ENCODE measurements around the gene RPL18A.

RPL18A gene

GRCh38 chr19:17830567-17831418 lies 28.9 kb upstream of the RPL18A start:
- no peaks in the 10 kb centered on the region for H3K79me2 ChIP-seq (ENCODE audit: control insufficient read depth, insufficient read depth, low read length, unreplicated experiment)
- H3K36me3 ChIP-seq (ENCODE audit: insufficient read depth, low read length) = peaks cover 2% of the 10 kb centered on the region; the same call in 1 of the 2 replicates
- H2AFZ ChIP-seq (ENCODE audit: low read length, unreplicated experiment) = no peak overlapping the region
- no peaks in the 10 kb centered on the region for H3K27me3 ChIP-seq (ENCODE audit: insufficient read depth, low read length)
- H3K4me1 ChIP-seq (ENCODE audit: control insufficient read depth, insufficient read depth, low read length, unreplicated experiment) = no peaks in the 10 kb centered on the region
- H3K4me3 ChIP-seq (ENCODE audit: low read depth, low read length) = no peak overlapping the region
- H3K27ac ChIP-seq (ENCODE audit: low read depth, low read length) = no peak overlapping the region

GRCh38 chr19:17831419-17831888 lies 28.3 kb upstream of the RPL18A start:
- Histone ChIP-seq H3K79me2 (ENCODE audit: control insufficient read depth, insufficient read depth, low read length, unreplicated experiment) (no peaks in the 10 kb centered on the region), H2AFZ (ENCODE audit: low read length, unreplicated experiment) (no peak overlapping the region), H3K36me3 (ENCODE audit: insufficient read depth, low read length) (peaks cover 2% of the 10 kb centered on the region; the same call in 1 of the 2 replicates), H3K27me3 (ENCODE audit: insufficient read depth, low read length) (no peaks in the 10 kb centered on the region), H3K27ac (ENCODE audit: low read depth, low read length) (no peak overlapping the region), H3K4me1 (ENCODE audit: control insufficient read depth, insufficient read depth, low read length, unreplicated experiment) (no peaks in the 10 kb centered on the region), H3K4me3 (ENCODE audit: low read depth, low read length) (no peak overlapping the region)

- H3K4me3 ChIP-seq (ENCODE audit: low read depth, low read length) = no peak overlapping the region
- no peak overlapping the region for H3K27ac ChIP-seq (ENCODE audit: low read depth, low read length)
- no peaks in the 10 kb centered on the region for H3K4me1 ChIP-seq (ENCODE audit: control insufficient read depth, insufficient read depth, low read length, unreplicated experiment)
- H3K79me2 ChIP-seq (ENCODE audit: control insufficient read depth, insufficient read depth, low read length, unreplicated experiment) = no peaks in the 10 kb centered on the region
- peaks cover 2% of the 10 kb centered on the region; the same call in 1 of the 2 replicates for H3K36me3 ChIP-seq (ENCODE audit: insufficient read depth, low read length)
- no peak overlapping the region for H2AFZ ChIP-seq (ENCODE audit: low read length, unreplicated experiment)
- no peaks in the 10 kb centered on the region for H3K27me3 ChIP-seq (ENCODE audit: insufficient read depth, low read length)
These were observed 27.1 kb upstream of the RPL18A start for GRCh38 chr19:17832443-17833208.

GRCh38 chr19:17834350-17835181 lies 25.1 kb upstream of the RPL18A start:
- Histone ChIP-seq H3K36me3 (ENCODE audit: insufficient read depth, low read length) (peaks cover 2% of the 10 kb centered on the region; the same call in 1 of the 2 replicates), H3K27ac (ENCODE audit: low read depth, low read length) (no peak overlapping the region), H3K79me2 (ENCODE audit: control insufficient read depth, insufficient read depth, low read length, unreplicated experiment) (no peaks in the 10 kb centered on the region), H3K4me1 (ENCODE audit: control insufficient read depth, insufficient read depth, low read length, unreplicated experiment) (no peaks in the 10 kb centered on the region), H3K27me3 (ENCODE audit: insufficient read depth, low read length) (no peaks in the 10 kb centered on the region), H2AFZ (ENCODE audit: low read length, unreplicated experiment) (no peak overlapping the region), H3K4me3 (ENCODE audit: low read depth, low read length) (no peak overlapping the region)

- H3K4me1 ChIP-seq (ENCODE audit: control insufficient read depth, insufficient read depth, low read length, unreplicated experiment) = no peaks in the 10 kb centered on the region
- H3K36me3 ChIP-seq (ENCODE audit: insufficient read depth, low read length) = peaks cover 2% of the 10 kb centered on the region; the same call in 1 of the 2 replicates
- H2AFZ ChIP-seq (ENCODE audit: low read length, unreplicated experiment) = no peak overlapping the region
- H3K4me3 ChIP-seq (ENCODE audit: low read depth, low read length) = no peak overlapping the region
- H3K27ac ChIP-seq (ENCODE audit: low read depth, low read length) = no peak overlapping the region
- H3K27me3 ChIP-seq (ENCODE audit: insufficient read depth, low read length) = no peaks in the 10 kb centered on the region
- H3K79me2 ChIP-seq (ENCODE audit: control insufficient read depth, insufficient read depth, low read length, unreplicated experiment) = no peaks in the 10 kb centered on the region
These were observed 24.3 kb upstream of the RPL18A start for GRCh38 chr19:17835182-17836006.

GRCh38 chr19:17836530-17836929 lies 23.2 kb upstream of the RPL18A start:
- H3K27me3 ChIP-seq (ENCODE audit: insufficient read depth, low read length) = no peaks in the 10 kb centered on the region
- H3K4me3 ChIP-seq (ENCODE audit: low read depth, low read length) = no peak overlapping the region
- H2AFZ ChIP-seq (ENCODE audit: low read length, unreplicated experiment) = no peak overlapping the region
- H3K79me2 ChIP-seq (ENCODE audit: control insufficient read depth, insufficient read depth, low read length, unreplicated experiment) = no peaks in the 10 kb centered on the region
- H3K36me3 ChIP-seq (ENCODE audit: insufficient read depth, low read length) = no peaks in the 10 kb centered on the region
- no peaks in the 10 kb centered on the region for H3K4me1 ChIP-seq (ENCODE audit: control insufficient read depth, insufficient read depth, low read length, unreplicated experiment)
- no peak overlapping the region for H3K27ac ChIP-seq (ENCODE audit: low read depth, low read length)

- no peaks in the 10 kb centered on the region for H3K27me3 ChIP-seq (ENCODE audit: insufficient read depth, low read length)
- H3K79me2 ChIP-seq (ENCODE audit: control insufficient read depth, insufficient read depth, low read length, unreplicated experiment) = no peaks in the 10 kb centered on the region
- H2AFZ ChIP-seq (ENCODE audit: low read length, unreplicated experiment) = no peak overlapping the region
- H3K36me3 ChIP-seq (ENCODE audit: insufficient read depth, low read length) = no peaks in the 10 kb centered on the region
- H3K4me3 ChIP-seq (ENCODE audit: low read depth, low read length) = no peak overlapping the region
- no peak overlapping the region for H3K27ac ChIP-seq (ENCODE audit: low read depth, low read length)
- no peaks in the 10 kb centered on the region for H3K4me1 ChIP-seq (ENCODE audit: control insufficient read depth, insufficient read depth, low read length, unreplicated experiment)
These were observed 21.7 kb upstream of the RPL18A start for GRCh38 chr19:17837972-17838371.

GRCh38 chr19:17840019-17840418 lies 19.7 kb upstream of the RPL18A start:
- Histone ChIP-seq H3K27me3 (ENCODE audit: insufficient read depth, low read length) (no peaks in the 10 kb centered on the region), H3K27ac (ENCODE audit: low read depth, low read length) (no peak overlapping the region), H3K4me1 (ENCODE audit: control insufficient read depth, insufficient read depth, low read length, unreplicated experiment) (no peaks in the 10 kb centered on the region), H2AFZ (ENCODE audit: low read length, unreplicated experiment) (no peak overlapping the region), H3K79me2 (ENCODE audit: control insufficient read depth, insufficient read depth, low read length, unreplicated experiment) (peaks cover 3% of the 10 kb centered on the region), H3K4me3 (ENCODE audit: low read depth, low read length) (no peak overlapping the region), H3K36me3 (ENCODE audit: insufficient read depth, low read length) (no peaks in the 10 kb centered on the region)

GRCh38 chr19:17841371-17841809 lies 18.3 kb upstream of the RPL18A start:
- Histone ChIP-seq H3K36me3 (ENCODE audit: insufficient read depth, low read length) (no peaks in the 10 kb centered on the region), H3K79me2 (ENCODE audit: control insufficient read depth, insufficient read depth, low read length, unreplicated experiment) (peaks cover 3% of the 10 kb centered on the region), H3K27me3 (ENCODE audit: insufficient read depth, low read length) (no peaks in the 10 kb centered on the region), H3K27ac (ENCODE audit: low read depth, low read length) (no peak overlapping the region), H3K4me1 (ENCODE audit: control insufficient read depth, insufficient read depth, low read length, unreplicated experiment) (no peaks in the 10 kb centered on the region), H2AFZ (ENCODE audit: low read length, unreplicated experiment) (no peak overlapping the region), H3K4me3 (ENCODE audit: low read depth, low read length) (no peak overlapping the region)

Measured in ACC112 (cell line).